T47D (cell line): Measurements from ENCODE around the gene IDH1.

Source experiments
- DNase-seq, 2 experiments: peaks; one replicate each; pipeline versions ENCODE4 v3.0.0 to v3.0.0-alpha.2; 2011 to 2012; ENCODE audit warnings: low read depth in 1 of 2, low spot score in 1 of 2
- JUND ChIP-seq: IDR thresholded peaks from 2 replicates; pipeline ENCODE4 v1.6.1; 2012; ENCODE audit warnings: low read depth
- in situ Hi-C: cut with HindIII; loops from 2 replicates; pipeline ENCODE4 v1.10.0; 2016; ENCODE audit warnings: low sequenced_read_pairs, low pct_unique_long_range_greater_than_20kb

The IDH1 gene

DNA sequence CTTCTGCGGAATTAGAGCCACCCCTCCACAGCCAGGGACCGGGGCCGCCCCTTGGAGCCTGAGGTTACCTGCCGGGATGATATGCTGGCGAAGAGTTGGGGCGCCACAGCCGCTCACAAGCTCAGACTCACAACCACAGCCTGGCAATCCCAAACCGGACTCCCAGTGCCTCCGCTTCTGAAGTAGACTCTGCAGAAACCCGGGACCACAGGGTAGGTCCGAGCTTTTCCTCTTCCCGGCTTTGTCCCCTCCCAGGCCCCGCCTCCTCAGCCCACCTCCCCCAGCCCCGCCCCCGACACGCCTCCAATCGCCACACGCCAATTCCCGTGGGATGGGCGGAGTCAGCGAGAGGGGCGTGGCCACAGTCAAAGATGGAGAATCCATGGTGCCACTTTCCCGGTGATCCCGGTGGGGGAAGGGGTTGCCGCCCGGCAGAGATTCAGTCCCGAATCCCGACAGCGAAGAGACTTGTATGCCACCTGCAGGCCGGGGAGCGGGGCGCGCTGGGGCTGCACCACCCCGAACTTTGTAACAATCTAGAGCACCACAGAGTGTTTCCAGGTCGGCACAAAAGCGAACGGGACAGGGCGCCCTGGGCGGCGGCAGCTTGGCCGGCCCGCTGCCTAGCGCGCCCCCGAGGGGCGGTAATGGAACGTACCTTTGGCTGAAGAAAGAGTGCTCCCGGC, at the start of gene IDH1:
IDH1 (minus strand) TSS at position 201 of the 686 bp plus-strand sequence. CDS start 3,520 bp downstream, outside the sequence.
- TF ChIP-seq JUND, result no peak
- in situ Hi-C loops, result no loop called here
- DNase-seq, result peak; percentile 77 to 95

- in situ Hi-C loops, result no loop called here
- DNase-seq, result no peak
- no peak for TF ChIP-seq JUND
These were observed 49.3 kb upstream of the IDH1 start for GRCh38 chr2:208304157-208304556.

- in situ Hi-C loops, result no loop called here
- DNase-seq, result no peak
- TF ChIP-seq JUND, result no peak
These were observed 46.2 kb upstream of the IDH1 start for GRCh38 chr2:208300847-208301618.

- no peak for DNase-seq
- in situ Hi-C loops, result no loop called here
- TF ChIP-seq JUND, result no peak
These were observed 43.1 kb upstream of the IDH1 start for GRCh38 chr2:208297961-208298360.

DNA sequence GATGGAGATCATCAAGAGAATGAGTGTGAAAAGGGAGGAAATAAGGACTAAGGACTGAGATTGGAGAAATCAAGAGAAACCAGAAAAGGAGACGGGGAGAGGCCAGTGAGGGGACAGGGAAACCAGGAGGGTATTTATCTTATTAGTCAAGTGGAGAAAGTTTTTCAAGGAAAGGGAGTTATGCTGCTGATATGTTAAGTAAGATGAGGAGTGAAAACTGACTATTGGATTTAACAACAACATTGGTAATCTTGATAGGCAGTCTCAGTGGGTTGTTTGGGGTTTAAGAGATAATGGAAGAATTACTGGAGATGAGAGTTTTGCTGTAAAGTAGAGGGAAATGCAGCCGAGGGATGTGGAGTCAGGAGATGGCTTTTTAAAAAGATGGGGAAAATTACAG, 41.7 kb upstream of the IDH1 start:
- TF ChIP-seq JUND, result no peak
- no peak for DNase-seq
- in situ Hi-C loops, result no loop called here

DNA sequence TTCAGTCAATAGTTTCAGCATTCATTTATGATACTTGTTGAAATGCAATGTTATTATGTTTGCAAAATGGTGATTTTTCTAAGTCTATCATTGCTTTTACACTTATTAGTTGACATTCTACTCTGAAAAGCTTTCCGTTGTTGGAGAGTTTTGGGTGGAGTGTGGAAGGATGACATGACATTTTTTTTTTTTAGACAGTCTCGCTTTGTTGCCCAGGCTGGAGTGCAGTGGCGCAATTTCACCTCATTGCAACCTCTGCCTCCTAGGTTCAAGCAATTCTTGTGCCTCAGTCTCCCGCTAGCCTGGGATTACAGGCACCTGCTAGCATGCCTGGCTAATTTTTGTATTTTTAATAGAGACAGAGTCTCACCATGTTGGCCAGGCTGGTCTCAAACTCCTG, 41.0 kb upstream of the IDH1 start:
- in situ Hi-C loops, result no loop called here

DNA sequence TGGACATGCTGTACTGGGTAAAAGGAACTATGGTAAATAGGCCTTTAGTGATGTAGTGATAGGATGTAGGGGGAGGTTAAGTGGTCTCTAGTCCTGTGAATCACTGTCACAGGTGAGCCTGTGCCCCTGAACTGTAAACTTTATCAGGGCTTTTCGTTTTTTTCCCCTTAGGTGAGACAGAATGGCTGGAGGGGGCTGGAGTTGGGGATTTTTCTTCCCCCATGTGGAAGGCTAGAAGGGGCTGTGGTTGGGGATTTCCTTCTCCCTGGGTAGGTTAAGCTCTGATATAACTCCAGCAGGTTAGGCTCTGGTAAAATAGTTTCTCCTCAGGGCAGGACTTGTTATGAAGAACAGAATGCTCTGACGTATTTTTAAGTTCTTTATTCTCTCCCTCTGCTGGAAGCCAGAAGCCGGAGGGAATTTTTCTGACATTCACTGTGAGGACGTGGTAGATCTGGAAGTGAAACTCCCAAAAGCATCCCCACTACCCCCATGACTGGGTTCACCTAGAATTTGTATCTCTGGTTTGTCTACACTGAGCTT, 39.7 kb upstream of the IDH1 start:
- TF ChIP-seq JUND, result no peak
- in situ Hi-C loops, result no loop called here
- no peak for DNase-seq

More for the DNA sequence above, 41.0 kb upstream of the IDH1 start:
- DNase-seq, result no peak
- TF ChIP-seq JUND, result no peak

DNA sequence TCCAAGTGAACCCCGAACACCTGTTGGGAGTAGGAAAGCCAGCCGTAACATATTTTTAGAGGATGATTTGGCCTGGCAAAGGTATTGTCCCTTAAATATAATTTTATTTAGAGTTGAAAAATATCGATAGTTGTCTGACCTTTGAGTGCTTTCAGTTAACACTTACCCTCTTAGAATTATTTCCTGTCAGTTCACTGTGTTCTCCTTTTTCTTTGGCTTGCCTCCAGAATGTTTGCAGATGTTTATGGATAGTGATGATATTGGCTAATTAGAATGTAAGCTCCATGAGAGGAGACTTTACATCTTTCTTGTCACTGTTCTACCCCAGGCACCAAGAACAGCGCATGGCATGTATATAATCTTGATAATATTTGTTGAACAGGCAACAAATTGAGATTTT, 31.0 kb upstream of the IDH1 start:
- no peak for DNase-seq
- in situ Hi-C loops, result no loop called here
- no peak for TF ChIP-seq JUND

GRCh38 chr2:208280933-208281332, 26.1 kb upstream of the IDH1 start:
- no peak for TF ChIP-seq JUND
- no peak for DNase-seq
- in situ Hi-C loops, result no loop called here

DNA sequence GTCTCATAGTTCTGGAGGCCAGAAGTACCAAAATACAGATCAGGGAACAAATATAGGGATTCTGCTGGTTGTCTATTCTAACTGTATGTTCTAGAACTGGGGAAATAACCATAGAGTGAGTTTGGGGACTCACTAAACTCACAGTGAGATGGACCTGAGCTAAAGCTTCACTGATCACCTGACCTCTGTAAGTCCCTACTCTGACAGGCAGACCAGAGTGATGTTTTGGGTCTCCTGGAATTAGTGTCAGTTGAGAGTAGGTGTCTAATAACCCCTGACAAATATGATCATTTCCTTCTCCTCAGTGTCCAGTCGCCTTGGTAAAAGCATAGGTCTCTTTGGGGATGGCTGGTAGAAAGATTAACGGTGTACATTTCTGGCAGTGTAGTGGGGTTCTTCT, 25.4 kb upstream of the IDH1 start:
- no peak for TF ChIP-seq JUND
- in situ Hi-C loops, result no loop called here
- no peak for DNase-seq

- no peak for DNase-seq
- TF ChIP-seq JUND, result no peak
- in situ Hi-C loops, result no loop called here
These were observed 24.4 kb upstream of the IDH1 start for GRCh38 chr2:208279236-208279635.

- in situ Hi-C loops, result no loop called here
- no peak for DNase-seq
- no peak for TF ChIP-seq JUND
These were observed 23.7 kb upstream of the IDH1 start for GRCh38 chr2:208278549-208278948.

DNA sequence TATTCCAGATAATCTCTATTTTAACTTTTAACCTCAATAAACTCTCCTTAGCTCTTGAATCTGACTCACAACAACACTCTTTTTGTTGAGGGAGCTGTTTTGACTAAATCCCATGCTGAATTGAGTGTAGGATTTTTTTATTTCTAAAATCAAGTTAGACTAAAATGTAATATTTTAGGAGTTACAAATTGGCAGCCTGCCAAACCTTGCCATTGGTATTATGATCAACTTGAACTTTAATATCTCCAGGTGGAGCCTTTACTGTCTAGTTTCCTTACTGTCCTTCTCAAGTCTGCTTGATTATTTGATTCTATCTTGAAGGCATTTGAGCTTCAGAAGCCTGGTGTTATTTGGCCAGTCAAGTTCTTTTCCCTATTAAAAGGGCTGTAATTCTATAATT, 19.9 kb upstream of the IDH1 start:
- no peak for TF ChIP-seq JUND
- no peak for DNase-seq
- in situ Hi-C loops, result no loop called here
